Muscle layer of colon (tissue), 2 donors: Measurements from ENCODE around the gene PRM1.

Experiments
- H3K27ac ChIP-seq: one replicate; pipeline ENCODE4 v1.7.0; 2013; ENCODE audit warnings: low read depth, mild to moderate bottlenecking, low read length, moderate library complexity
- H3K27me3 ChIP-seq, 2 donors: one replicate each; pipeline ENCODE4 v1.7.0; 2013; ENCODE audit warnings: low read length in 2 of 2, mild to moderate bottlenecking in 2 of 2; ENCODE audit not compliant: insufficient read depth in 2 of 2, control insufficient read depth in 1 of 2
- H3K36me3 ChIP-seq: one replicate; pipeline ENCODE4 v1.7.0; 2013; ENCODE audit warnings: mild to moderate bottlenecking, low read length; ENCODE audit not compliant: insufficient read depth
- H3K4me1 ChIP-seq: one replicate; pipeline ENCODE4 v1.7.0; 2013; ENCODE audit warnings: mild to moderate bottlenecking, low read length; ENCODE audit not compliant: insufficient read depth
- H3K4me3 ChIP-seq, 2 donors: one replicate each; pipeline ENCODE4 v1.7.0; 2013; ENCODE audit warnings: low read length in 2 of 2, low read depth in 1 of 2, mild to moderate bottlenecking in 1 of 2, moderate library complexity in 1 of 2
- H3K9ac ChIP-seq: one replicate; pipeline ENCODE4 v1.7.0; 2013; ENCODE audit warnings: low read length
- H3K9me3 ChIP-seq: one replicate; pipeline ENCODE4 v1.7.0; 2013; ENCODE audit warnings: mild to moderate bottlenecking, low read length
- donor health status: abdominal sarcoma.
- donor health status: Adenocarcinoma of cecum.

The PRM1 gene

DNA sequence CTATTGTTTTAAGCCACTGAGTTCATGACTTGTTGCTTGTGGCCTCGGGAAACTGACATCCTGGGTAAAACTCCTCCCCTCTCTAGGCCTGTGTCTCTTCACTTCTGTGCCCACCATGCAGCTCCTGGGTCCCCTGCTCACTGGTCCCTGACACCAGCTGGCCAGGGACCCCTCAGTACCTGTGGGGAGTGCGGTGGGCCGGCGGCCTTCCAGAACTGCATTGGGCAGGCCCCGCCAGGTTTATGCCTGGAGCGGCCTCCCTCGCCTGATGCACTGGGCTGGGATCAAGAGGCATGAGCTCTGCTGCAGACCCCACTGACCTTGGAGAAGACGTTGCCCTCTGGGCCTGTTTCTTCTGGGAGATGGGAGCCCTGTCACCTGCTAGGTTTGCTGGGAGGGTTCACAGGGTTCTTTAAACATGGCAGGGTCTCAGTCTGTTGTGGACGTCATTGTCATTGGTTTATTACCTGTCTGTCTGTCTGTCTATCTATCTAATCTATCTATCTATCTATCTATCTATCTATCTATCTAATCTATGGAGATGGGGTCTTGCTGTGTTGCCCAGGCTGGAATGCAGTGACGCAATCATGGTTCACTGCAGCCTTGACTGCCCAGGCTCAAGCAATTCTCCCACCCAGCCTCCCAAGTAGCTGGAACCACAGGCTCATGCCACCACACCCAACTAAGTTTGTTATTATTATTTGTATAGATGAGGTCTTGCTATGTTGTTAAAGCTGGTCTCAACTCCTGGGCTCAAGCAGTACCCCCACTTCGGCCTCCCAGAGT, 42.6 kb upstream of the PRM1 start:
- no peaks in the 10 kb centered on the region for H3K27me3 ChIP-seq
- no peak overlapping the region for H3K4me3 ChIP-seq
- no peaks in the 10 kb centered on the region for H3K36me3 ChIP-seq
- no peak overlapping the region for H3K27ac ChIP-seq
- H3K9ac ChIP-seq: no peak overlapping the region
- H3K4me1 ChIP-seq: peaks cover 11% of the 10 kb centered on the region
- no peaks in the 10 kb centered on the region for H3K9me3 ChIP-seq

DNA sequence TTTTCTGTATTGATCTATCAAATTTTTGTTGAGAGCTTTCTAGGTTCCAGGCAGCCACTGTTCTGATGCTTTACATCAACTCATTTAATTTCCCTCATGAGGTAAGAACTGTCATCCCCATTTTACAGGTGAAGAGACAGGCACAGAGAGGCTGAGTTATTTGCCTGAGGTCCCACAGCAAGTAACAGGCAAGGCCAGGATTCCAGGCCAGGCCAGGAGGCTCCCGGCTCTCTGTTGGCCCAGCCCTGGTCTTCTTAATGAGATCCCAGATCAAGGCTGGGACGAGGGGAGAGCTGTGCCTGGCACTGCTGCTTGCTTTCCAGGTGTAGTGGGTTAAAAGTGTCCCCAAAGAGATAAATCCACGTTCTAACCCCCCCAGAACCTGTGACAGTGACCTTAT, 41.7 kb upstream of the PRM1 start:
- Histone ChIP-seq H3K36me3 (no peaks in the 10 kb centered on the region), H3K27ac (no peak overlapping the region), H3K9me3 (no peaks in the 10 kb centered on the region), H3K4me3 (no peak overlapping the region), H3K9ac (no peak overlapping the region), H3K27me3 (no peaks in the 10 kb centered on the region), H3K4me1 (peaks cover 3% of the 10 kb centered on the region)

DNA sequence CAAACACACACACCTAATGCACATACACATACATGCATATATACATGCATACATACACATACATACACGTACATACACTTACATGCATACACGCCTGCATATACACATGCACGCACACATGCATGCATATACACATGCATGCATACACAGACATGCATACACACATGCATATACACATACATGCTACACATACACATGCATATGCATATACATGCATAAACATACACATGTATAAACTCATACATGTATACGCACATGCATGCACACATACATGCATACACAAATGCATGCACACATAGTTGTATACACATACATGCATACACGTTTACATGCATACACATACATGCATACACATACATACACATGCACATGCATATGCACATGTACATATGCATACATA, 40.5 kb upstream of the PRM1 start:
- Histone ChIP-seq H3K4me1 (no peaks in the 10 kb centered on the region), H3K9me3 (no peaks in the 10 kb centered on the region), H3K27ac (no peak overlapping the region), H3K27me3 (no peaks in the 10 kb centered on the region), H3K4me3 (no peak overlapping the region), H3K36me3 (no peaks in the 10 kb centered on the region), H3K9ac (no peak overlapping the region)

DNA sequence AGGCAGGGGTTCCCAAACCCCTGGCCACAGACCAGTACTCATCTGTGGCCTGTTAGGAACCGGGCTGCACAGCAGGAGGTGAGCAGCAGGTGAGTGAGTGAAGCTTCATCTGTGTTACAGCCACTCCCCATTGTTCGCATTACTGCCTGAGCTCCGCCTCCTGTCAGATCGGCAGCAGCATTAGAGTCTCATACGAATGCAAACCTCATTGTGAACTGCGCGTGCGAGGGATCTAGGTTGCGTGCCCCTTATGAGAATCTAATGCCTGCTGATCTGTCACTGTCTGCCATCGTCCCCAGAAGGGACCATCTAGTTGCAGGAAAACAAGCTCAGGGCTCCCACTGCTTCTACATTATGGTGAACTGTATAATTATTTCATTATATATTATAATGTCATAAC, 39.0 kb upstream of the PRM1 start:
- Histone ChIP-seq H3K27ac (no peak overlapping the region), H3K9me3 (no peaks in the 10 kb centered on the region), H3K4me1 (no peaks in the 10 kb centered on the region), H3K4me3 (no peak overlapping the region), H3K27me3 (no peaks in the 10 kb centered on the region), H3K36me3 (no peaks in the 10 kb centered on the region), H3K9ac (no peak overlapping the region)

DNA sequence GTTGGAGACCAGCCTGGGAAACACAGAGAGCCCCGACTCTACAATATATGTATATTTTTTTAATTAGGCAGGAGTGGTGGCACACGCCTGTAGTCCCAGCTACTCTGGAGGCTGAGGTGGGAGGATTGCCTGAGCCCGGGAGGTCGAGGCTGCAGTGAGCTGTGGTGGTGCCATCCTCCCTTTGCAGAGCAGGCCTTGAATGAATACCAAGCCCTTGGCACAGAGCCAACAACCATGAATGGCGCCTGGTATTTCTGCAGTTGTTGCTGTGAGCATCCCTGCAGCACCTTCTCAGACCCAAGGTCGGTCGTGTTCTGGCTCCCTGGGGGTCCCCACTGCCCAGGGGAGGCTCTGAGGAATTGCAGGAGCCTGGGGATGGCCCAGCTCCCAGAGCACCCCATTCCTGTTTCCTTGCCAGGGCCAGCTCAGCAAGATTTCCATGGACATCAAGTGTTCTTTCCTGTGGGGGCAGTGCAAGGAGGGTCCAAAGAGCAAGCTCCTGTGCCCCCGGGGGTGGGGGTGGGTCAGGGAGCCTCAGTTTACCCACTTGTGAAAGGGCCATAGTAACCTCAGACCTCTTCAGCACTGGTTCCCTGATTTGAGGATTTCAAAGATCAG, 38.5 kb upstream of the PRM1 start:
- H3K9me3 ChIP-seq: no peaks in the 10 kb centered on the region
- no peak overlapping the region for H3K4me3 ChIP-seq

DNA sequence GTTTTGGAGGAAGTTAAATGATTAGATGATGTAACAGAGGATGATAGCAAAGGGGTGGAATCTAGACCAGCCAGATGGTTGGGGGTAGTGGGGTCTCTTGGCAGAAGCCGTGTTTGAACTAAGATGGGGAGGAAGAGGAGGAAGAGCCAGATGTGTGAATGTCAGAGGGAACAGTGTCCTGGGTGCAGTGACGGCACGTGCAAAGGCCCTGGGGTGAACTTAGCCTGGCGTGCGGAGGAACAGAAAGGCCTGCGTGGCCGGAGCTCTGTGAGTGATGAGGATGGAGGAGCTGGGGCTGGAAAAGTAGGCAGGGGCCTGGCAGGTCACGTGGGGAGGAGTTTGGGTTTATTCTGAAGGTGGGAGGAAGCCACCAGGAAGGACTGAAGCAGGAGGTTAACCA, 37.7 kb upstream of the PRM1 start:
- no peaks in the 10 kb centered on the region for H3K4me1 ChIP-seq
- no peak overlapping the region for H3K27ac ChIP-seq
- no peaks in the 10 kb centered on the region for H3K36me3 ChIP-seq
- no peaks in the 10 kb centered on the region for H3K9me3 ChIP-seq
- H3K4me3 ChIP-seq: no peak overlapping the region
- no peak overlapping the region for H3K9ac ChIP-seq
- no peaks in the 10 kb centered on the region for H3K27me3 ChIP-seq

More for the DNA sequence above, 38.5 kb upstream of the PRM1 start:
- no peak overlapping the region for H3K27ac ChIP-seq
- no peaks in the 10 kb centered on the region for H3K4me1 ChIP-seq
- no peaks in the 10 kb centered on the region for H3K36me3 ChIP-seq
- no peak overlapping the region for H3K9ac ChIP-seq
- no peaks in the 10 kb centered on the region for H3K27me3 ChIP-seq

DNA sequence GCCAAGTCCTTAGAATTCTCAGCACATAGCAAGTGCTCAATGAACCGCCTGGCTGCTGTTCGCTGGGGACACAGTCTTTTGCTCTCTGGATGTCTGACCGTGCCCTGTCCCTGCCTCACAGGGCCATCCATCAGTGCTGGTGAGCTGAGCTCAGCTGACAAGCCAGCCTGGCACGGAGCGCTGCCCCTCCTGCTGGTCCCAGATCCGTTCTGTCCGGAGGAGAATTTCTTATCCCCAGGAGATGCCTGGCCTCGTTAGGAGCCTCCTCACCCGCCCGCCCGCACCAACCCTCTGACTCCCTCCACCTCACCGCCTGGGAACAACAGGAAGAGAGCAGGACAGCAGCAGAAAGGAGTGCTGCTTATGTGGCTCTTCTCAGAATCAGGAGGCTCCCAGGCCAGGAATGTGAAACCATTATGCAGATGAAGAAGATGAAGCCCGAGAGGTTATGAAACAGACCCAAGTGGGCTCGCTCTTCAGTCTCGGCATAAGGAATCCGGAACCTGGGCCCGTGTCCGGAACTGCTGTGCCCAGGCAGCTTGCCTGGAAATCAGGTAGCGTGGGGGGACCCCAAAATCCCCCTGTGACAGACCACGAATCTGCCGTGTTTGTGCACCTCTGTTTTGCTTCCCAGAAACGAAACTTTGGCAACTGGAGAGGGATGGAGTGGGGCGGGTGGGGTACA, 35.3 kb upstream of the PRM1 start:
- Histone ChIP-seq H3K27ac (no peak overlapping the region), H3K9me3 (no peaks in the 10 kb centered on the region), H3K27me3 (no peaks in the 10 kb centered on the region), H3K4me3 (no peak overlapping the region), H3K36me3 (no peaks in the 10 kb centered on the region), H3K4me1 (no peaks in the 10 kb centered on the region), H3K9ac (no peak overlapping the region)

DNA sequence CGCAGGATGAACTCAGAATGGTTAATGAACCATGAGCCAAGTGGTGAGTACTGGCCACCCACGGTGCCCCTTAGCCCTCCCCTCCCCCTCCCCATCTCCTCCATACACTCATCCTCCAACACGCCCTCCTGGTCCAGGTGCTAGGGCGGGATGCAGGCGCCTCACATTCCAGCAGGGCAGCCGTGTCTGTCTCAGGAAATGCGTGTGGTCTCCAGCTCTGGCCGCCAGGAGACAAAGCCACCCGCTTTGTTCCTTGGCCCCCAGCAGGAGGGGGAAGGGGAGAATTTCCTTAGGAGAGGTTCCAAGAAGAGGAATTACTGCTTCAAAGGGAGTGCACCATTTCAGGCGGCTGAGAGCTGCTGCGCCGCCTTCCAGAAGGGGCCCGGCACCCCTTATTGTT, 34.4 kb upstream of the PRM1 start:
- H3K9ac ChIP-seq: no peak overlapping the region
- H3K9me3 ChIP-seq: no peaks in the 10 kb centered on the region
- no peak overlapping the region for H3K27ac ChIP-seq
- H3K27me3 ChIP-seq: no peaks in the 10 kb centered on the region
- no peaks in the 10 kb centered on the region for H3K4me1 ChIP-seq
- no peak overlapping the region for H3K4me3 ChIP-seq
- H3K36me3 ChIP-seq: no peaks in the 10 kb centered on the region

DNA sequence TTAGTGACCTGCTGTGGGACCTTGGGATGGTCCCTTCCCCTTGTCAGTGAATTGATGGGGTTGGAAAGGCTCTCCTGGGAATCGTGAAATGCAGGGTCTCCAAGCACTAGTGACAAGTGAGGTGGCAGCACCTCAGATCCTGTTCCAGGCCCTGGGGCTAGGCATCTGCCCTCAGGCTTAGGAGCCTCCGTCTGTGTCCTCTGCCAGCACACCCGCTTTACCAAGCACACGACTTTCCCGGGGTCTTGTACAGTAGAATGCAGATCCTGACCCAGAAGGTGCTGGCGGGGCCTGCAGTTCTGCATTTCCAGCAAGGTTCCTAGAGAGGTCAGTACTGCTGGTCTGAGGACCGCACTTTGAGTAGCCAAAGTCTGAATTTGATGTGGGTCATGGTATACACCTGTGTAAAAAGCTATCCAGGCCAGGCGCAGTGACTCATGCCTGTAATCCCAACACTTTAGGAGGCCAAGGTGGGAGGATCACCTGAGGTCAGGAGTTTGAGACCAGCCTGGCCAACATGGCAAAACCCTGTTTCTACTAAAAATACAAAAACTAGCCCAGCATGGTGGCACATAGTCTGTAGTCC, 33.3 kb upstream of the PRM1 start:
- no peak overlapping the region for H3K4me3 ChIP-seq
- no peaks in the 10 kb centered on the region for H3K9me3 ChIP-seq
- H3K4me1 ChIP-seq: no peaks in the 10 kb centered on the region
- no peaks in the 10 kb centered on the region for H3K36me3 ChIP-seq
- H3K27ac ChIP-seq: no peak overlapping the region
- H3K9ac ChIP-seq: no peak overlapping the region
- no peaks in the 10 kb centered on the region for H3K27me3 ChIP-seq

DNA sequence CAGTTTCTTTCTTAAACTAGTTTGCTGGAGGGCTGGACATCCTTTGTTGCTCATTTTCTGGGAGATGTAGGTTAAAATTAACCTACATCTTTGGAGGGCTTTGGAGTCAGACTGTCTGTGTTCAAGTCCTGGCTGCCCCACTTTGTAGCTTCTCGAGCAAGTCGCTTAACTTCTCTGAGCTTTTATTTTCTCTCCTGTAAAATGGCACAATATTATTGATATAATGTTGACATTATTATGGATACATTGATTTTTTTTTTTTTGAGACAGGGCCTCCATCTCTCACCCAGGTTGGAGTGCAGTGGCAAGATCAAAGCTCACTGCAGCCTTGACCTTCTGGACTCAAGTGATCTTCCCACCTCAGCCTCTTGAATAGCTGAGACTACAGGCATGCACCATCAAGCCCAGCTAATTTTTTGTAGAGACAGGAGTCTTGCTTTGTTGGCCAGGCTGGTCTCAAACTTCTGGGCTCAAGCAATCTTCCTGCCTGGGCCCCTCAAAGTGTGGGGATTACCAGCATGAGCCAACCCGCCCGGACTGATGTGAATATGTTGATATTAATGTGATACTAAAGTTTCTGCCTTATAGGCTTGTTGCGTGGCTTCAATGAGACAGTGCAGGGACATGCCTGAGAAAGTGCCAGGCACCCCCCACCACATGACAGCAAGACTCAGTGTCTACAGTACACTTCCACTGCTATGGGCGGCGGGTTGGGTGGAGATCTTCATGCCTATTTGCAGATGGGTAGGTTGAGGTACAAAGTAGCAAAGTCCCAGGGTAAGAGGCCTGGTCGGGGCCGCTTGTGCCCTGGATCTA, 32.6 kb upstream of the PRM1 start:
- Histone ChIP-seq H3K36me3 (no peaks in the 10 kb centered on the region), H3K9ac (no peak overlapping the region), H3K27ac (no peak overlapping the region), H3K4me1 (no peaks in the 10 kb centered on the region), H3K4me3 (no peak overlapping the region), H3K27me3 (no peaks in the 10 kb centered on the region), H3K9me3 (no peaks in the 10 kb centered on the region)
